ENCODE data around the gene UACA. TPM values are rescaled to one million over a fixed set of nuclear protein-coding genes. Genes with fewer than 3 reads are reported as not detected.
"Not testable (repeated sequence)": the region's sequence is repeated elsewhere in the genome, so short reads cannot be mapped to it uniquely, and the experiment has no call there.

The UACA gene
- total RNA-seq, 4 donors from 2014 or later: 63.9 to 119 (median 92.4) TPM

- Histone ChIP-seq H3K27me3 (no peaks in the 10 kb centered on the region), H3K4me1 (peaks cover 8 to 11% of the 10 kb centered on the region in 2 donors), H3K36me3 (peaks cover 6 to 7% of the 10 kb centered on the region in 2 donors), H3K27ac (no peak overlapping the region), H3K4me3 (replicated peaks in 1 of 3) (no peak overlapping the region), H3K9me3 (no peaks in the 10 kb centered on the region)
- no peak for DNase-seq
- intact Hi-C loops (cut with DNase I): no loop called here
- TF ChIP-seq POLR2A (IDR thresholded peaks at IDR 0.05): no peak
- no peak for TF ChIP-seq CTCF (IDR thresholded peaks at IDR 0.05)
- 90 to 92% methylated on average over 4 of the region's 4 CpGs for WGBS, 2 donors
These were observed 98.9 kb downstream of the UACA start for GRCh38 chr15:70664494-70664893.

- H3K9me3 ChIP-seq; H3K4me3 ChIP-seq (replicated peaks in 1 of 3); H3K27ac ChIP-seq; DNase-seq; H3K36me3 ChIP-seq; intact Hi-C loops (cut with DNase I); H3K27me3 ChIP-seq: not testable (repeated sequence)
- WGBS, 2 donors: 96% methylated on average over 3 of the region's 3 CpGs
- peaks cover 8 to 11% of the 10 kb centered on the region in 2 donors for H3K4me1 ChIP-seq
These were observed 100.3 kb downstream of the UACA start for GRCh38 chr15:70663069-70663468.

GRCh38 chr15:70659662-70660061, 103.7 kb downstream of the UACA start:
- Histone ChIP-seq H3K27me3 (no peaks in the 10 kb centered on the region), H3K27ac (no peak overlapping the region), H3K4me1 (no peaks in the 10 kb centered on the region), H3K36me3 (peaks cover 0 to 29% of the 10 kb centered on the region in 2 donors), H3K4me3 (replicated peaks in 1 of 3) (no peak overlapping the region), H3K9me3 (no peaks in the 10 kb centered on the region)
- no peak for TF ChIP-seq POLR2A (IDR thresholded peaks at IDR 0.05)
- no peak for TF ChIP-seq CTCF (IDR thresholded peaks at IDR 0.05)
- 92 to 94% methylated on average over 3 of the region's 3 CpGs for WGBS, 2 donors
- intact Hi-C loops (cut with DNase I): no loop called here
- no peak for DNase-seq

GRCh38 chr15:70658641-70659040, 104.7 kb downstream of the UACA start:
- Histone ChIP-seq H3K4me1 (no peaks in the 10 kb centered on the region), H3K27ac (peak overlapping the region in 1 of 3 donors; percentile 31), H3K36me3 (peaks cover 0 to 29% of the 10 kb centered on the region in 2 donors), H3K27me3 (no peaks in the 10 kb centered on the region), H3K9me3 (no peaks in the 10 kb centered on the region), H3K4me3 (replicated peaks in 1 of 3) (no peak overlapping the region)
- 80 to 85% methylated on average over 3 of the region's 3 CpGs for WGBS, 2 donors
- DNase-seq: no peak
- no peak for TF ChIP-seq CTCF (IDR thresholded peaks at IDR 0.05)
- no peak for TF ChIP-seq POLR2A (IDR thresholded peaks at IDR 0.05)
- intact Hi-C loops (cut with DNase I): no loop called here

GRCh38 chr15:70653426-70653825, 109.9 kb downstream of the UACA start:
- Histone ChIP-seq H3K9me3 (no peaks in the 10 kb centered on the region), H3K4me1 (peaks cover 4 to 10% of the 10 kb centered on the region in 2 donors), H3K27me3 (no peaks in the 10 kb centered on the region), H3K36me3 (peaks cover 0 to 25% of the 10 kb centered on the region in 2 donors), H3K27ac (no peak overlapping the region), H3K4me3 (replicated peaks in 1 of 3) (no peak overlapping the region)
- 95 to 96% methylated on average over 4 of the region's 4 CpGs for WGBS, 2 donors
- intact Hi-C loops (cut with DNase I): no loop called here
- TF ChIP-seq POLR2A (IDR thresholded peaks at IDR 0.05) (no peak), CTCF (IDR thresholded peaks at IDR 0.05) (no peak)
- DNase-seq: no peak

GRCh38 chr15:70652341-70652740, 111.0 kb downstream of the UACA start:
- WGBS, 2 donors: 74 to 85% methylated on average over 2 of the region's 2 CpGs
- H3K4me1 ChIP-seq: peaks cover 4 to 14% of the 10 kb centered on the region in 2 donors
- H3K9me3 ChIP-seq: no peaks in the 10 kb centered on the region
- H3K4me3 ChIP-seq (replicated peaks in 1 of 3): no peak overlapping the region
- H3K27me3 ChIP-seq: no peaks in the 10 kb centered on the region
- H3K27ac ChIP-seq: no peak overlapping the region
- DNase-seq: no peak
- peaks cover 0 to 22% of the 10 kb centered on the region in 2 donors for H3K36me3 ChIP-seq
- intact Hi-C loops (cut with DNase I): no loop called here
- TF ChIP-seq POLR2A (IDR thresholded peaks at IDR 0.05) (no peak), CTCF (IDR thresholded peaks at IDR 0.05) (no peak)

All from thyroid gland (tissue), 4 donors.